ENCODE data around the gene AIPL1.

The AIPL1 gene

DNA sequence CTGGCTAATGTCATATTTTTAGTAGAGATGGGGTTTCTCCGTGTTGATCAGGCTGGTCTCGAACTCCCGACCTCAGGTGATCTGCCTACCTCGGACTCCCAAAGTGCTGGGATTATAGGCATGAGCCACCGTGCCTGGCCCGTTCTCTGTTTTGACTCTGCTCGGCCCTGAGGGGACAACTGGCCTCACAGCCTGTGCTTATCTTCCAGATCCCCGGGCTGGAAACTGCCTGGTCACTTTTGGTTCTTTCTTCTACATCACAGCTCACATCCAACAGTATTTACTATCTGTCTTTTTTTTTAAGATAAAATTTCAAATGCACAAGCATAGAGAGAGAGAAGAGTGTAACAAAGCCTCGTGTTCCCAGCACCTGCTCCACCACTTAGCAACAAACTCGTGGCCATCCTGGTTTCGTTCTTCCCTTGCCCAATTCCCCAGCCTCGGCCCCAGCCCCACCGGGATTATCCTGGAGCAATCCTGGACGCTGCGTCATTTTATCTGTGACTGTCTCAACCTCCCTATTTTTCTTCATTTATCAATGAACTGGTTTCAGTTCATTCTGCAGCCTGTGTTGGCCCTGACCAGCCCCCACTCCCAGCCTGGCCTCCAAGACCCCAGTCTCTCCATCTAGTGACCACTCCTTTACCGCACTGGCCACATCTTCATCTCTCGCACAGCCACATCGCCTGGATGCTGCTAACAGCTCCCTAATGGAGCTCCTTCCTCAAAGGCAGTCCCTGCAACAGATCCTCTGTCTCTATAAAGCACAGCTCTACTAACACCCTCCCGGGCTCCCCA is 30.5 kb upstream of the AIPL1 start:
- no peak for DNase-seq

DNA sequence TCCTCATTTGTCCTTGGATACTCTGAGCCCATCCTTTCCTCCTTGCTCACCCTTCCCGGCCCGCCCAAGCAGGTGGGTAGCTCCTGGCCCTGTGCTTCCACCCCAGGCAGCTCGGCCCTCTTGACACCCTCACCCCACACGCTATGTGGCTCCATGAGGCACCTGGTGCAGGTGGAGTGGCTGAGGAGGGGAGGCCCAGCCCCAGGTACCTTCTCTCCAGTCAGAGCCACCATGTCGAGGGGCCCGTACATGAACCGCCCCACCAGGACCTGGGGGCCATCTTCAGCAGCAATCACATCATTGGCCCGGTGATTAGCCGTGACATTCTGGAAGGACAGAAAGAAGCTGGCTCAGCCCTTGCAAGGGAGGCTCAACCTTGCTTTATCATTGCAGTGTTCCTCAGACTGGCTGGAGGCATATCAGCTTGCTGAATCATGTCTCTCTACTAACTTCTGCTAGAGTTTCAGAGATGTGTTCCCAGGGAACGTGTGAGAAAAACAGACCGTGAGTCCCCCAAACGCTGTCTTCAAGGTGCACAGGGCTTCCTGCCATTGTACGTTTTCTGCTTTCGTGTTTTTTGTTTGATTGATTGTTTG is 29.6 kb upstream of the AIPL1 start:
- no peak for DNase-seq

DNA sequence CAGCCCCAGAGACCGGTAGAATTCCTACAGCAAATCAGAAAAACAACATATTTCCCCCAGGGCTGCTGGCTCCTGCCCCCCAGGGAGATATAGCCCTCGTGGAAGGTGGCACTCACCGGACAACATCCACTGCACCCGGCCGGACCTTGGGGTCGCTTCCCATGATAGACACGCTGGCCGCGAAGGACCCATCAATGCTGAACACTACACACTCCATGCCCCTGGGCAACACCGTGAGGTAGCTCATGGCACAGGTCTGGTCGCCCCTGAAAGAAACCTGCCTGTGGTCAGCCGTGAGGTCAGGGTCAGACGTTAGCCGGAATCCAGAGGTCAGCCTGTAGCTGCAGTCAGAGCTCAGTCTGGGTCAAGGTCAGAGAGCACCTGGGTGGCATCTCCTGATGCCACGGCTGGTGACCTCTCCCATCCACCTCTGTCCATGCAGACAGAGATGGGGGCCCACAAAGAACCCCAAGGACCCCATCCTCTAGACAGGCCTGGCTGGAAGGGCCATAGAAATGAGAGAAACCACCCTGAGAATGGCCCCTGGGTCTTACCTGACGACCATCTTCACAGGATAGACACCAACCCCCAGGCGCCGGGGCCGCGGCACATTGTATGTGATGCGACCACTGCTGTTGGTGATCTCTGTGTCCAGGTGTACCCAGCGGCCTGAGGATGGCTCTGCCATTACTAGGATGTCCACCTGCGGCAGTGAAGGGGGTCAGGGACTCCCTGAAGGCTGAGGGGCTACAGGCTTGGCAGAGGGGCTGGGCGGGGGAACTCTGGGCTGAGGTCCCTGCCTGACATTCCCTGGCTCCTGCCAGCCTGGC is 28.9 kb upstream of the AIPL1 start:
- DNase-seq: no peak

DNA sequence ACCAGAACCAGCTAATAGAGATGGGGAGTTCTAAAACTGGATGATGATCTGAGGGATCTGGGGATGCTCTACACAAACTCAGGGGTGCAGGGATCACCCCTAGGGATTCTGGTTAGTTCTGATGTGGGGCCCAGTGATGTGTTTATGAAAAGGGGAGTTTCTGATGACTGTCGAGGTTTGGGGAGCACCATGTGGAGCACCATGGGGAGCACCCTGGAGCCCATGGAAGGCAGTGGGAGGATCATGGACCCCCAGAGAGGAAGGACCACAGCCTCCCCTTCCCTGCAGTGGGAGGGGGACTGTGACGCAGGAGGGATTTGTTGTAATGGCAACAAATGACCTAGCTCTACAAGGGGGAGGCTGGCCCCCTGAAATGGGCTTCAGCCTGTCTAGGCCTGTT is 27.8 kb upstream of the AIPL1 start:
- DNase-seq: no peak

DNA sequence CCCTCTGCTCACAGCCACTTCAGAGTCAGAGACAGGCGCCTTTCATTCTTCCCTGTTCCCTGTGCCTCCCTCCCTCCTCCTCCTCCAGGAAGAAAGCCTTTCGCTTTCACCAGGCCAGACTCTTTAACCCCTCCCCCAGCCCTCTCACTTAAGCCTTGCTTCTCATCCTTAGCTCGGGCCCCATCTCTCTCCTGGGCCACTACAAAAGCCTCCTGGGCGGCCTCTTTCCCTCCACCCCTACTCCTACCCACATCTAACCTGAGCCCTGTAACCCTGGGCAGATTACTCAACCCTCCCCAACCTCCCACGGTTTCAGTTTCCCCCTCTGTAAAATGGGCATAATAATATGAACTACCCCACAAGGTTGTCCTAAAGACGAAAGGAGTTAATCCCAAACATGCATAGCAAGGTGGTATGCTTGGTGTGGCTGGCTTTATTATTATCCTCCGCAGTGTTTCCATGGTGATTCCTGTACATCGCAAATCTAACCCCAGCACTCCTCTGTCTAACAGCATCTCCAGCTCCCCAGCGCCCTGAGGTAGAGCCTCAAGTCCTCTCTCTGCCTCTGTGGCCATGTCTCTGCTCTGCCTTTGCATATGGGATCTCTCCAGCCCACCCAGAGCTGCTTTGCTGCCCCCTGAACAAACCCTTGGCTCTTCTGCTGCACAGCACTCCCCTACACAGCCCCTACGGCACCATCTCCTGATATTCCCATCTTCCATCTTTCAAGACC is 27.0 kb upstream of the AIPL1 start:
- DNase-seq: peak; percentile 26

DNA sequence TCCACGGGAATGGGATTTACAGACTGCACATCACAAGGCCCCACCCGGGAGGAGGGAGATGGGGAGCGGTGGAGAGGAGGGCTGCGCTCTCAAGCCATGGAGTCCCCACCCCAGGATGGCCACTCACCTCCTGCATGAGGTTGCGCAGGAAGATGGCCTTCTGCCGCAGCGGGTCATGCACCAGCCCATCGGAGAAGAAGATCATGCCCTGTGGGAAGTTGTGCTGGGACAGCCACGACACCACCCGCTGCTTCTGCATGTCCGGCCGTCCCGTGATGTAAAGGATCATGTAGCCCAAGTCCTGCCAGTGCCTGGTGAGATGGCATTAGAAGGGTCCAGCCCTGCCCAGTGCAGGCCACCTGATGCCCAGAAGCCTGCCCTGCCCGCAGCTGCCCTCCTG is 26.3 kb upstream of the AIPL1 start:
- DNase-seq: no peak

DNA sequence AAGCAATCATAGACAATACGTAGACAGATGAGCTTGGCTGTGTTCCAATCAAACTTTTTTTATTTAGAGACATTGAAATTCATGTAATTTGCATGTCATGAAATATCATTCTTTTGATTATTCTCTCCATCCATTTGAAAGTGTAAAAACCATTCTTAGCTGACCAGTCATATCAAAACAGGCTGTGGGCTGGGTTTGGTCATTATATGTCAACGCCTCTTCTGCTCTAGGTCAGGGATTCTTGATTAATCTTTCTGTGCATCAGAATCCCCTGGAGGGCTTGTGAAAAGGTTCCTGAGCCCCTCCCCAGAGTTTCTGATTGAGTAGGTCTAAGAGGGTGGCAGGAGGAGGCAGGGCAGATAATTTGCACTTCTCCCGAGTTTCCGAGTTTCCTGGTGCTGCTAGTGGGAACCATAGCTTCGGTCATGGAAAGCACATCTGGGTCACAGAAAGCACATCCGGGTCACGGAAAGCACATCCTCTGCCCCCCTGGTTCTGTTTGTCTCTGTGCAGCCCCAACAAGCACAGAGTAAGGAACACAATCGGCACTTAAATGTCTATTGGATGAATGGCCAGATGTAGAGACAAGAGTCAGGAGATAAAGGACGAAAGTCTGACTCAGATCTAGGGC is 25.7 kb upstream of the AIPL1 start:
- DNase-seq: no peak

DNA sequence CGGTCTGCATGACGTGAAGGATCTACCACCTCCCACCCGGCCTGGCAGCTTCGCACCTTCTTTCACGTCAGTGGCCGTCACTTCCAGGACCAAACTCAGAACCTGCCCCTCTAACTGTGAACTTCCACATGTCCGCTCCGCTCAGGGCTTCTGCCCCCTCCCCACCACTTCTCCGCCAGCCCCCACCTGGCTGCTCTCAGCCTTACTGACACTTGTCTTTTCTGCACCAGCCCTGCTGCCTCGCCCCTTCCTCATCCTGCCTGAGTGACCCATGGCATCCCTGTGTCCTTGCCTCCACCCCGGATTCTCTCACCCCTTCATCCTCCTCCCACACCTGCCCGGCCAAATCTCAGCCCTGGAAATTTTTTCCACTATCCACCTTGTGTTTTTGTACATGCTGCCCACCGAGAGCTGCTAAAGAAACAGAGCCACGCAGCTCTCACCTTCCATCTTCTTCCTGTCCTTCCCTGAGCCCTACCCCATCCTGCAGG is 23.6 kb upstream of the AIPL1 start:
- DNase-seq: no peak

DNA sequence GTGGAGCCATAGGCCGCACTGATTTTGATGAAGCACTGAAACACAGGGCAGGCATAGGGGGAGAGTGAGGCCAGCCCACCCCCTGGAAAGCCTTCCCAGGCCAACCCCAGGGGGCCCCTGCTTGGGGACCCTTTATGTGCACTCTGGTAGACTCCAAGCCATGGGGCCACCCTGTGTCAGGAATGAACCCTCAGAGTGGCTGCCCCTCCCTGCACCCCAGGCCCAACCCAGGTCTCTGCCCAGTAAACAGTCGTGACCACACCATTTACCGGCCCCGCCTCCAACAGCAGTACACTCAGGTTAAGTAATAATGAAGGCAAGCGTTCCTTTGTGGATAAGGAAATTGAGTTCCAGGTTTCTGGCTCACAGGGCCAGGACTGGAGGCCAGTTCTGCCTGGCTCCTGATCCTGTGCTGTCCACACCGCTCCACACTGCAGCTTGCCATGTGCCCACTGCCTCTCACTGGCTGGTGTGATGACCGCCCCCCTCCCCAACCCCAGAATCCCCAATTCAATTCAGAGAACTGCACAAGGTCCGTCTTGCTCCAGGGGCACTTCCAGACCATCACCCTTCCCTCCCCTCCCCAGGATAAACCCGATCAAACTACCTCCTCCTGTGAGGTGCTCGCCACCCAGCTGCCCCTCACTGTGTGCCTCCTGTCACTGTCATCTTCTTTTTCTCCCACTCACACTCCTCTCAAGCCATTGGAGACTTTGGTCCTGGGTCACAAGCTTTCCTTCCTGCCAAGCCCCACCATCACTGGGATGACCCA is 23.0 kb upstream of the AIPL1 start:
- DNase-seq: no peak

DNA sequence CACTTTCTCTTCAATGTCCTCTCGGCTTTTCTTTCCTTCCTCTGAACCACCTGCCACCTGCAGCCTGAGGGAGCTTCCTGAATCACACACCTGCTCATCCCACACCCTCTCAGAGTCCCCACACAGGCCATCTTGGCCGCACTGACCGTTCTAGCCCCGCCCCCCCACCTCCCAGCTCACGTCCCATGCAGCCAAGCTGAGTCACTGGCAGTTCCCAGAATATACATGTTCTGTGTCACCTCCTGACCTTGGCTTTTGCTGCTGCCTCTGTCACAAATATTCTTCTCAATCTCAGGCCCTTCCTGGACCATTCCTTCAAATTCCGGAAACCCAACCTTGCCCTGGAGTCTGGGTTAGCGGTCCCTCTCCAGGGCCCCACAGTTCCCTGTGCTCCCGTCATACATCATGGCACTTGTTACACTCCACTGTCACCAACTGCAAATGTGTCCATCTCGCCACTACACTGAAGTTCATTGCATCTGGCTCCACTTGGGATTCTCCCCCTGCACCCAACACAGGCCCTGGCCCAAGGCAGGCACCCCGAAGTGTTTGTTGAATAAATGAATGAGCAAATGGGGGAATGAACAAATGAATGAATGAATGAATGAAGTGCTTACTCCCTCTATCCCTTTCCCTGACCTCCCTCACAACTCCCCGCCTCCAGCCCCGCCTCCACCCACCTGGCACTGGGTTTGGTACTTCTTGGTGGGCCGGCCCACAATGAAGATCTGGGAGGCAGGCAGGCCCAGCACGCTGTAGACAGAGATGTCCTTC is 22.2 kb upstream of the AIPL1 start:
- peak; percentile 72 for DNase-seq

DNA sequence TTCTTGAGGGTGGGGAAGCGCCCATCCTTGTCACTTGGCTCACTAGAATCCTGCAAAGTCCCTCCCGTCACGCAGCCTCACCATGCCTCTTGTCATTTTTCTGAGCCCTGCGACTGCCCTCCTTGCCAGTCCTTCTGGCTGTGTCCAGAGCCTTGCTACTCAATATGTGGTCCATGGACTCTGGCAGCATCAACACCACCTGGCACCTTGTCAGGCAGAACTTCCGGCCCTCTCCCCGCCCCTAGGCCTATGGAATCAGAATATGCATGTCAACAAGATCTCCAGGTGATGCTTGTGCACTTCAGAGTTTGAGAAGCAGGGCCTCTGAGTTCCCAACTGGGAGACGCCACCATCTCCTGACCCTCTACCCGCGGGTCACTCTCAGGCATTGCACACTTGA is 21.4 kb upstream of the AIPL1 start:
- DNase-seq: peak; percentile 73

DNA sequence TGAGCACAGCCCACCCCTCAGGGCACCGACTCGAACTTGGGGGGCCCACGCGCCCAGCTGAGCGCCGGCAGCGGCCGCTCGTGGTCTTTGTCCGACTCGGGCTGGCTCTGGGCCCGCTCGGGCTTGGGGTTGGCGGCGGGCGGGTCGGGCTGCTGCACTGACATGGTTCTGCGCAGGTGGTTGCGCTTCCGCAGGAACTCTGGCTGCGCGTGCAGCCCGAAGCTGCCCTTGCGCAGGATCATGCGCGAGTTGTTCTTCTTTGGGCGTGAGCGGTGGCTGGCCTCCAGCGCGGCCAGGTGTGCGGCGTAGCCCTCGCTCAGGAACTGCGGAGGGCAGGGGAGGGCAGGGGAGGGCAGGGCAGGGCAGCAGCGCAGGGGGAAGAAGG is 20.4 kb upstream of the AIPL1 start:
- DNase-seq: peak; percentile 93

DNA sequence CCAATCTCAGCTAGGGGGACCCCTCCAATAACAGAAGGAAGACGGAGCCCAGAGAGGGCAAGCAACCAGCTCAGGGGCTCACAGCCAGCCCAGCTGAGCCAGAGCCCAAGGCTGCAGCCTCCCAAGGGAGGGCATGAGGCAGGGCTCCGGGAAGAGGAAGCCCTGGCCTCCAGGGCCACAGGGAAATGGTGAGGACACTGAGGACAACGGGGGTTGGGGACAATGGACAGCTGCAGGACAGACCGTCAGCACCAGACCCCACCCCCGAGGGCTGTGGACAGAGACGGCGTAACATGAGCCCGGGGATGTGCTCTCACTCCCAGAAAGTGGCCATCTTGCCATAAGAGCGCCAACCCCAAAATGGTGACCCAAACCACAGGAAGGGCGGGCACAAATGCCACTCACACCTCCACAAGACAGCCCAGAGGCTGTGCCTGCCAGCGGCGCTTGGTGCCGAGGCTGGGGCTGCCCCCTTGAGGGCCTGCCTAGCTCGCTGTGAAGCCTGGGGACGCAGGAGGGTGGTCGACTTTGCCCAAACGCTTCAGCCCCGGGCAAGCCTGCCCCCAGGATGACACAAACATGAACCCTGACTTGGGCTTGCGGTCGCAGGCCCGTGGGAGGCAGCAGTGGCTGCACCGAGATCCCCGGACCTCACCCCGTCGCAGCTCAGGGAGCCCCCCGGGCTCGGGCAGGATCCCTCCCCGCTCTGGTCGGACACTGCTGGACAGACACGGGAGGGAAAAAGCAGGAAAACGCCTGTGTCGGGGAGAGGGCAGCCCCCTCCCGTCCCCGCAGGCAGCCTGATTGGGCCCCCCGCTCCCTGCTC is 19.8 kb upstream of the AIPL1 start:
- no peak for DNase-seq

DNA sequence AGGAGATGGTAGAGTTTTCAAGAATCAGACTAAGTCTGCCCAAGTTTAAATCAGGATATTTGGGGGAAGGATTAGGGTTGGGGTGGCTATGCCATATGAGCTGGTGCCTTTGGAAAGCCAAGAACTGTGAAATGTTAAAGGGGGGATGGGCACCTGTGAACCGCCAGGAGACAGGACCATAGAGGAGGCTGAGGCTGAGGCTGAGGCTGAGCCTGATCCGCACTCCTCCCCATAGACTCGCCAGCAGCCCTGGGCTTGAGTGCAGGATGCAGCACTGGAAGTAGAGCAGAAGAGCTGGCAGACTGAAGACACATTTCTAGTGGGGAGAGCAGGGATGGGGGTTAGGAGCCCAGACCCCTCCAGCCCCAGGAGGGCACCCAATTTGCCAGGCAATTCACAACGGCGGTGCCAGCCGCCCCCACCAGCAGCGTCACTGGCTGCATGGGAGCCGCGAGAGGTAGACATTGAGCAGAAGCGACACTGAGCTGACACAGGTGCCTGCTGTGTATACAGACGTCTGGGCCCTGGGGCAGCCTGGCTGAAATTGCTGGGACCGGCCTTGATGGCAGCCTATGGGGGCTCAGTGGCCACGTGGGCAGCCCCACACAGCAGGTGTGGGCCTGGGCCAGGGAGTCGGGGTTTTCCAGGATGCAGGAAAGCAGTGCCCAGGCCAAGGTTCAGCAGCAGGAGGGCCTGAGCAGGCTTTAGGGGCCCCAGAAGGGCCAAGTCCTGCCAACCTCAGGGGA is 18.5 kb upstream of the AIPL1 start:
- no peak for DNase-seq

DNA sequence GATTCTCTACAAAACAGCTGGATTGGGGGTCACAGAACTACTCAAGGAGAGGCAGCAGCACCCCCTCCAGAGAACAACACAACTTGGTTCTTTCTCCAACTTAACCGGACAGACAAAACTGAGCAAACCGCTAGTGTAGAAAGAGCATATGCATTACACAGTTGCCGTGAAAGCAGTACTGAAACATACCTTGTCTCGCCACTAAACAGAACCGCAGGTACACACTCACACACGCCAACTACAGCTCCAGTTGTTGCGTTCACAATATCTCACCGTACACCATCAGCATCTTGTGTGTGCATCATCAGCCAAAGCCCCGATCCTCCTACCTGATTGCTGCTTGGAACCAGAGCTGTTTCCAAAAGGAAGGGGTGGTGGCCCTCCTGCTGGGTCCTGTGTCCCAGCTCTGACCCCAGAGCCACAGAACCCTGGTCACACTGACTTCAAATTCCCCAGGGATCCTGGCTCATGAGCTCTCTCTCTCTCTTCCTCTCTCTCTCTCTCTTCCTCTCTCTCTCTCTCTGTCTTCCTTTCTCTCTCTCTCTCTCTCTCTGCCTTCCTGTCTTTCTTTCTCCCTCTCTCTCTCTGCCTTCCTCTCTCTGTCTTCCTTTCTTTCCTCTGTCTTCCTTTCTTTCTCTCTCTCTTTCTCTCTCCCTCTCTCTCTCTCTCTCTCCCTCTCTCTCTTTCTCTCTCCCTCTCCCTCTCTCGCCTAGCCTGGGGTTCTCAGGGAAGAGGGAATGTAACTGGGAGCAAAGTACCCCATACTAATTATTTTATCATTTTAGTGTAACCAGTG is 17.7 kb upstream of the AIPL1 start:
- DNase-seq: no peak

DNA sequence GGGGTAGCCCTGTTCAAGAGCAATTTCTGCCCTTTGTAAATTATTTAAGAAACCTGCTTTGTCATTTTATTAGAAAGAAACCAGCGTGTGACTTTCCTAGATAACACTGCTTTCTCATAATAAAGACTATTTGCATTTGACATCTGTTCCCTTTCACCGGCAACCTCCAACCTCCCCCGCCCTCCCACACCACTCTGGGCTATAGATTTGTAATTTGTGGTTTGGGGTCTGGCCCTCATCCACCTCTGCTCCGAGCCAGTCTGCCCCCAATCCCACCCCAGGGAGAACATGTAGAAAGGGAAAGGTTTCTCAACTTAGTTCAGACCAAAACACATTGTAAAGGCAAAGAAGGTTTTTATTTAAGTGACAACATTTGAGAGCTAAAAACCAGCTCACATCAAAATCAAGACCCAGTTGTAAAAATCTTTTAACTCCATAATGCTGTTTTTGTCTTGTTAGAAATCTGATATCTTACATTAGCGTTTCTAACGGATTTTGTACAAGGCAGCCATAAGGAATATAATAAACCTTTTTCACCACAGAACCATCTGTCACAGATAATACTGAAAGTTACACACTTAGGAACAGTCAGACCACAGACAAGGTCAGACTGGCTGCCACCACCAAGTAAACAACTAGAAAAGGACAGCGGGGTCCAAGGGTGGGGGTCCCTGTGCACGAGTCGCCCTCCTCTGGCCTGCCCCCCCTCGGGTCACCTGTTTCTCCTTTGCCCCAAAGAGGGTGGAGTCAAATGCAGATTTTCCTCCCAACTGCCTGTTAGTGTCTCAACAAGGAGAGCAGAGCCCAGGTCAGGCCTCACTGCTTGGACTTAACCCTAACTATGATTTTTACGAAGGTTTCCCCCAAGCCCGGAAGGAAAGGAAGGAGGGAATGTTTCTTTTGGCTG is 16.3 kb upstream of the AIPL1 start:
- DNase-seq: no peak

DNA sequence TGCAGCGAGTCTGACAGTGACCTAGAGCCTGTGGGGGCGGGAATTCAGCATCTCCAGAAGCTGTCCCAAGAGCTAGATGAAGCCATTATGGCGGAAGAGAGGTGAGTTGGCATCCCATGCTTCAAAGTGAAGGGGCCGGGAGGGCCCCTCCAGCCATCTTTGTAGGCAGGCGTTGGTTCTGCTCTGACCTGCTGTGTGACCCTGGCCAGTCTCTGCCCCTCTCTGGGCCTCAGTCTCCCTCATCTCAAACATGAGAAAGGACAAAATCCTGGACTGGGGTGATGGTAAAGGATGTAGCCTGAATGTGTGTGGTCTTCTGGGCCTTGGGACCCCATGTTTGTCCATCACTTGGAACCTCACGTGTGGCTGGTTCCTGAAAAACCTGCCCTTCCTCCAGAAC is 14.4 kb upstream of the AIPL1 start:
- DNase-seq: no peak
